Adipocyte (in vitro differentiated cells): Measurements from ENCODE around the gene FN3KRP.
A peak's percentile ranks its signal among the peaks of the same experiment; 100 is the strongest.

Experiments
- DNase-seq: peaks from one replicate; pipeline ENCODE4 v3.0.0-alpha.2; 2015; ENCODE audit warnings: low read depth
- H3K27me3 ChIP-seq: replicated peaks from 2 replicates; pipeline ENCODE4 v1.7.0; 2013; ENCODE audit warnings: mild to moderate bottlenecking, low read length, moderate library complexity; ENCODE audit not compliant: control insufficient read depth, insufficient read depth
- H3K36me3 ChIP-seq: 2 replicates; pipeline ENCODE4 v1.7.0; 2013; ENCODE audit warnings: low read length, mild to moderate bottlenecking, moderate library complexity; ENCODE audit not compliant: control insufficient read depth, insufficient read depth, severe bottlenecking
- H3K4me1 ChIP-seq: 2 replicates; pipeline ENCODE4 v1.7.0; 2013; ENCODE audit warnings: mild to moderate bottlenecking, low read length, moderate library complexity; ENCODE audit not compliant: control insufficient read depth, insufficient read depth
- H3K4me3 ChIP-seq: 2 replicates; pipeline ENCODE4 v1.7.0; 2013; ENCODE audit warnings: mild to moderate bottlenecking, low read length, moderate library complexity
- H3K9ac ChIP-seq: 2 replicates; pipeline ENCODE4 v1.7.0; 2013; ENCODE audit warnings: mild to moderate bottlenecking, low read length, moderate library complexity
- H3K9me3 ChIP-seq: 2 replicates; pipeline ENCODE4 v1.7.0; 2013; ENCODE audit warnings: mild to moderate bottlenecking, low read length, moderate library complexity; ENCODE audit not compliant: control insufficient read depth

The FN3KRP gene, protein sequence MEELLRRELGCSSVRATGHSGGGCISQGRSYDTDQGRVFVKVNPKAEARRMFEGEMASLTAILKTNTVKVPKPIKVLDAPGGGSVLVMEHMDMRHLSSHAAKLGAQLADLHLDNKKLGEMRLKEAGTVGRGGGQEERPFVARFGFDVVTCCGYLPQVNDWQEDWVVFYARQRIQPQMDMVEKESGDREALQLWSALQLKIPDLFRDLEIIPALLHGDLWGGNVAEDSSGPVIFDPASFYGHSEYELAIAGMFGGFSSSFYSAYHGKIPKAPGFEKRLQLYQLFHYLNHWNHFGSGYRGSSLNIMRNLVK

DNA sequence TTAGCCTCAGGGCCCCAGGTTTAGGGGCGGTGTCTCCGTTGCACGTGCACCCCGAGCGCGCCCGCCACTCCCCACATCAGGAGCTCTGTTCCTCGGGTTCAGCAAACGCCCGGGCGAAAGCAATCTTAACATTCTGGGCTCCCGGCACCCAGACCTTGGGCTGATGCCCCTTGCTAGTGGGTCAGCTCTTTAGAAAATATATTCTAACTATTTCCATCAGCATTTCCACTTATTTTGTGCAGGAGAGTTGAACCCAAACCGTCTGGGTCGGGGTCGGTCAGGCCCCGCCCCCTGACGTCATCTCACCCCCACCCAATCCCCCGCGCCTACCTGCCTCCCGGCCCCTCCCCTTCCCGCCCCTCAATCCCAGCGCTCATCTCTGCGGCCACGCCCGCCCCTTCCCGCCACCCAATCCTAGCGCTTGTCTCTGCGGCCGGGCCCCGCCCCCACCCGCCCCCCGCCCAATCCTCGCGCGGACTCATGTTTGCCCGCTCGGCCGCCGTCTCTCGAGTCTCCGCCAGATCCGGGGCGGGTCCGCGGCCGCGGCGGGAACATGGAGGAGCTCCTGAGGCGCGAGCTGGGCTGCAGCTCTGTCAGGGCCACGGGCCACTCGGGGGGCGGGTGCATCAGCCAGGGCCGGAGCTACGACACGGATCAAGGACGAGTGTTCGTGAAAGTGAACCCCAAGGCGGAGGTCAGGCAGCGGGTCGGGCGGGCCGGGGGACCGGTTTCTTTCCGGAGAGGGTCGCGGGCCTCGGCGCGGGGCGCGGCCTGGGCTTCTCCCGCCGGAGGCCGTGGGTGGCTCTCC lies at the start of gene FN3KRP:
Gene FN3KRP (plus strand): TSS at position 504 of the 808 bp plus-strand sequence. CDS start 50 bp downstream, at position 554.
- Histone ChIP-seq H3K4me1 (peaks cover 10% of the 10 kb centered on the region), H3K36me3 (peaks cover 12% of the 10 kb centered on the region), H3K27me3 (peaks cover 8% of the 10 kb centered on the region), H3K4me3 (peak within 1 kb of the TSS; percentile 92), H3K9me3 (no peaks in the 10 kb centered on the region), H3K9ac (peak within 1 kb of the TSS; percentile 86)
- DNase-seq: peak; percentile 97

DNA sequence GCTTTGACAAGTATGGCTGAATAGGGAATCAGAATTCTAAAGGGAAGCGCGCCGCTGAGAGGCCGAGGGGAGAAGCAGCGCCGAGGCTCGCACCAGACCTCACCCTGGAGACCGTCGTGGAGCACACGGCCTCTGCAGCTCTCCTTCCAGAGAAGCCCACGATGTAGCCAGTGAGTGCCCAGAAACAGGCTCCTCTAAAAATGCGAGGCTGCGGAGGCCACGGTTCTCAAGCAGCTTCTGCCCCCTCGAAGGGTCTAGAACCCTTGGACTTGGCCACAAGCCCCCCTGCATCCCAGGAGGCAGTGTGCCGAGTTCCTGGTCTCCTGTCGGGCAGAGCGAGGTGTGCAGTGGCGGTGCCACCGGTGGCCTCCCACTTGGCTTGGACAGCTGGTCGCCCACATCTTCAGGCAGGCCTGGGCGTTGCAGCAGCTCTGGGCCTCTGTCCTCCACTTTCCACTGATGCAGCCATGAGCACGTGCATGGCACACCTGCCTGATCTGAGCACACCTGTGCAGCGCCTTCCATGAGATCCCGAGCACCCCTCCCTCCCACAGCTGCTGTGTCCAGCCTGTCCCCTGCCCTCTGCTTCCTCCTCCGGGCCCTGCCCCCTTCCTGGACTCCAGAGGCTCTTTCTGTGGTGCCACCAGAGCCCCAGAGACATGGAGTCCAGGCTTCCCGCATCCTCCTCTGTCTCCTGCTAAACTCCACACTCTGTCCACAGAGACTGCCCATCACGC lies 49.4 kb upstream of the FN3KRP start:
- Histone ChIP-seq H3K9me3 (no peaks in the 10 kb centered on the region), H3K36me3 (no peaks in the 10 kb centered on the region), H3K4me1 (peaks cover 8% of the 10 kb centered on the region), H3K27me3 (no peaks in the 10 kb centered on the region), H3K9ac (no peak overlapping the region), H3K4me3 (no peak overlapping the region)
- DNase-seq: no peak

DNA sequence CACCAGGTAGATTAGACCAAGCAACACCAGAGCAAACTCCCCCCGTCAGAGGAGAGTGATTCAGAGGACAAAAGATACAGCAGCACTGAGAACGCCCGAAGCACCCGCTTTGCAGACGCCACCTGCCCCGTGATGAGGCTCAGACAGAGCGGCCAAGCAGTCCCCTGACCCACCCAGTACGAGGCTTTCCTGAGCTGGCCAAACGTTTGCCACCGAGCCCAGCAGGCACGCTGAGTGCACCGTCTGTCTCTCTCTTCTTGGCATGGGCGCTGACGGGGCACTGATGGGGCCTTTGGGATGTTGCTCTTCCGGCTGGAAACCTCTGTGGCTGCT lies 48.9 kb upstream of the FN3KRP start:
- H3K4me1 ChIP-seq: peaks cover 8% of the 10 kb centered on the region
- no peaks in the 10 kb centered on the region for H3K36me3 ChIP-seq
- H3K9me3 ChIP-seq: no peaks in the 10 kb centered on the region
- DNase-seq: no peak
- H3K27me3 ChIP-seq: no peaks in the 10 kb centered on the region
- no peak overlapping the region for H3K4me3 ChIP-seq
- no peak overlapping the region for H3K9ac ChIP-seq

GRCh38 chr17:82668024-82668630 lies 48.4 kb upstream of the FN3KRP start:
- no peaks in the 10 kb centered on the region for H3K36me3 ChIP-seq
- peaks cover 8% of the 10 kb centered on the region for H3K4me1 ChIP-seq
- H3K9me3 ChIP-seq: no peaks in the 10 kb centered on the region
- no peak for DNase-seq
- no peak overlapping the region for H3K4me3 ChIP-seq
- H3K9ac ChIP-seq: no peak overlapping the region
- no peaks in the 10 kb centered on the region for H3K27me3 ChIP-seq

DNA sequence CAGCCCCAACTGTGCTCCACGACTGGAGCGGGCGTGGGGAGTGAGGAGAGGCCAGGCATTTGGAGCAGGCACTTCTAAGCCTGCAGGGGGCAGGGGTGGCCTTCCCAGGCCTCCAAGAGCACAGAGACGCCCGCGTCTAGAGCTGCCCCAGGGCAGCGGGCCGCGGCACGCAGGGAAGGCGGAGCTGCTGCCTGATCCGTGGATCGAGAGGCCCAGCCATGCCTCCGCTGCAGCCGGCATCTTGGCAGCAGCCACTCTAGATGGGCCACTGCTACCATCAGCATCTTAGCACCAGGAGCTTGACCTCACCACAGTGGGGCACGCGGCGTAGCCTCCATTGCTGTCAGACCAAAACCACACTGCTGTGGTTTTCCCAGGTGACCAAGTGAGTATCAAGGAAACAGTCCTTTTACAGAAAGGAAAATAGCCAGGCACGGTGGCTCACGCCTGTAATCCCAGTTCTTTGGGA lies 47.8 kb upstream of the FN3KRP start:
- Histone ChIP-seq H3K4me1 (peaks cover 8% of the 10 kb centered on the region), H3K36me3 (no peaks in the 10 kb centered on the region), H3K9ac (peak overlapping the region; percentile 41), H3K27me3 (no peaks in the 10 kb centered on the region), H3K9me3 (no peaks in the 10 kb centered on the region), H3K4me3 (no peak overlapping the region)
- DNase-seq: peak; percentile 44

DNA sequence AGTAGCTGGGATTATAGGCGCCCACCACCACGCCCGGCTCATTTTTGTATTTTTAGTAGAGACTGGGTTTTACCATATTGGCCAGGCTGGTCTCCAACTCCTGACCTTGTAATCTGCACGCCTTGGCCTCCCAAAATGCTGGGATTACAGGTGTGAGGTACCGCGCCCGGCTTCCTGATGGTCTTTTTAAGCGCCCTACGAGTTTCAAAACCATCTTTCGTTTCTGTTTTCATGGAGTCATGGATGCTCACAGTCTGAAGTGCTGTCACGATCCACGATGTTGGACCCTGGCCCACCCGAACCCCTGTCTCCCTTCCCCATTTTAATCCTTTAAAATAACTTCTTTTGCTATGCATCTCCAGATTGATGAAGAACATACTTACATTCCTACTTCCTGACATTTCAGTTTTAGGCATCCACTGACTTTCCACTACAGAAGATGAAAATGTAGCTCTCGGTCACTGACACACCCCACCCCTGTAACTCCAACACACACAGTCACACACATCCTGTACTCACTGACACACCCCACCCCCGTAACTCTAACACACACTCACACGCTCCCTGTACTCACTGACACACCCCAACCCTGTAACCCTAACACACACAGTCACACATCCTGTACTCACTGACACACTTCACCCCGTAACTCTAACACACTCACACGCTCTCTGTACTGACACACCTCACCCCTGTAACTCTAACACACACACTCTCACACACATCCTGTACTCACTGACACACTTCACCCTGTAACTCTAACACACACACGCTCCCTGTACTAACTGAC lies 45.6 kb upstream of the FN3KRP start:
- H3K4me3 ChIP-seq: no peak overlapping the region
- H3K9me3 ChIP-seq: no peaks in the 10 kb centered on the region
- DNase-seq: no peak

GRCh38 chr17:82674656-82675475 lies 41.6 kb upstream of the FN3KRP start:
- peaks cover 4% of the 10 kb centered on the region for H3K4me1 ChIP-seq
- no peak for DNase-seq

More for the DNA sequence above, 45.6 kb upstream of the FN3KRP start:
- H3K27me3 ChIP-seq: no peaks in the 10 kb centered on the region
- no peaks in the 10 kb centered on the region for H3K36me3 ChIP-seq
- H3K9ac ChIP-seq: no peak overlapping the region
- peaks cover 8% of the 10 kb centered on the region for H3K4me1 ChIP-seq

GRCh38 chr17:82675476-82676245 lies 40.8 kb upstream of the FN3KRP start:
- Histone ChIP-seq H3K9me3 (no peaks in the 10 kb centered on the region), H3K36me3 (no peaks in the 10 kb centered on the region), H3K9ac (no peak overlapping the region), H3K27me3 (no peaks in the 10 kb centered on the region), H3K4me1 (no peaks in the 10 kb centered on the region), H3K4me3 (no peak overlapping the region)
- no peak for DNase-seq

More at GRCh38 chr17:82674656-82675475, 41.6 kb upstream of the FN3KRP start:
- no peaks in the 10 kb centered on the region for H3K9me3 ChIP-seq
- no peak overlapping the region for H3K4me3 ChIP-seq
- H3K9ac ChIP-seq: no peak overlapping the region
- no peaks in the 10 kb centered on the region for H3K36me3 ChIP-seq
- H3K27me3 ChIP-seq: no peaks in the 10 kb centered on the region

GRCh38 chr17:82677353-82677925 lies 39.1 kb upstream of the FN3KRP start:
- DNase-seq: no peak

More at GRCh38 chr17:82677353-82677925, 39.1 kb upstream of the FN3KRP start:
- peaks cover 12% of the 10 kb centered on the region for H3K9me3 ChIP-seq
- no peak overlapping the region for H3K9ac ChIP-seq
- no peak overlapping the region for H3K4me3 ChIP-seq
- H3K27me3 ChIP-seq: no peaks in the 10 kb centered on the region
- H3K36me3 ChIP-seq: no peaks in the 10 kb centered on the region
- H3K4me1 ChIP-seq: no peaks in the 10 kb centered on the region
